Measurements from ENCODE around the gene PGGHG.

Gene PGGHG

GRCh38 chr11:269146-269890, 19.6 kb upstream of the PGGHG start:
- no peak for DNase-seq (ENCODE audit: low spot score)

- DNase-seq (ENCODE audit: low spot score) = no peak
Observed at GRCh38 chr11:270451-271318, 18.2 kb upstream of the PGGHG start.

- no peak for DNase-seq (ENCODE audit: low spot score)
Observed at GRCh38 chr11:271319-271715, 17.6 kb upstream of the PGGHG start.

GRCh38 chr11:272195-272930, 16.6 kb upstream of the PGGHG start:
- DNase-seq (ENCODE audit: low spot score) = no peak

GRCh38 chr11:272931-273198, 16.1 kb upstream of the PGGHG start:
- DNase-seq (ENCODE audit: low spot score) = no peak

GRCh38 chr11:276219-276618, 12.7 kb upstream of the PGGHG start:
- DNase-seq (ENCODE audit: low spot score) = no peak

- DNase-seq (ENCODE audit: low spot score) = no peak
Observed at GRCh38 chr11:278001-278951, 10.7 kb upstream of the PGGHG start, which contains the start of gene NLRP6. NLRP6 (plus strand) TSS chr11:278407; CDS start chr11:278570, 163 bp downstream.

GRCh38 chr11:279040-279965, 9.6 kb upstream of the PGGHG start:
- DNase-seq (ENCODE audit: low spot score) = no peak

GRCh38 chr11:279966-280705, 8.8 kb upstream of the PGGHG start:
- peak; percentile 70 for DNase-seq (ENCODE audit: low spot score)

GRCh38 chr11:280706-281485, 8.0 kb upstream of the PGGHG start:
- no peak for DNase-seq (ENCODE audit: low spot score)

GRCh38 chr11:281486-282161, 7.3 kb upstream of the PGGHG start:
- no peak for DNase-seq (ENCODE audit: low spot score)

GRCh38 chr11:282171-282570, 6.8 kb upstream of the PGGHG start:
- no peak for DNase-seq (ENCODE audit: low spot score)

- no peak for DNase-seq (ENCODE audit: low spot score)
Observed at GRCh38 chr11:282630-283360, 6.1 kb upstream of the PGGHG start.

- no peak for DNase-seq (ENCODE audit: low spot score)
Observed at GRCh38 chr11:283405-284104, 5.4 kb upstream of the PGGHG start.

GRCh38 chr11:284105-285020, 4.6 kb upstream of the PGGHG start:
- DNase-seq (ENCODE audit: low spot score) = no peak

Measured in AG20443 (cell line).